SK-N-SH (cell line): ENCODE measurements around the gene CDK8.

ENCODE experiments used
- CTCF ChIP-seq: fragments of 200-600 bp; sonication (generic); IDR thresholded peaks from 2 replicates; pipeline ENCODE4 v1.6.1; 2017; ENCODE audit warnings: antibody characterized with exemption, mild to moderate bottlenecking, moderate library complexity
- FOSL2 ChIP-seq: IDR thresholded peaks from 2 replicates; pipeline ENCODE4 v1.4.0; 2012; ENCODE audit warnings: low read depth, mild to moderate bottlenecking, moderate library complexity, borderline replicate concordance
- FOXJ3 ChIP-seq: sonication (generic); formaldehyde crosslinking; IDR thresholded peaks from 2 replicates; pipeline ENCODE4 v1.5.1; 2020; ENCODE audit warnings: mild to moderate bottlenecking, missing genetic modification reagents
- FOXM1 ChIP-seq: IDR thresholded peaks from 2 replicates; pipeline ENCODE4 v1.4.0; 2012; ENCODE audit warnings: low read depth, mild to moderate bottlenecking
- POLR2AphosphoS5 ChIP-seq: IDR thresholded peaks from 2 replicates; pipeline ENCODE4 v1.6.1; 2012; ENCODE audit warnings: low read depth, low read length
- RAD21 ChIP-seq: IDR thresholded peaks from 2 replicates; pipeline ENCODE4 v1.6.1; 2012; ENCODE audit warnings: mild to moderate bottlenecking, low read length
- SMC3 ChIP-seq: IDR thresholded peaks from 2 replicates; pipeline ENCODE4 v1.6.1; 2012; ENCODE audit warnings: low read depth, low read length, improper control_type of control experiment
- YY1 ChIP-seq: IDR thresholded peaks from 2 replicates; pipeline ENCODE4 v1.4.0; 2012; ENCODE audit warnings: low read depth, mild to moderate bottlenecking
- ZBTB33 ChIP-seq: IDR thresholded peaks from 2 replicates; pipeline ENCODE4 v1.4.0; 2012; ENCODE audit warnings: low read depth, borderline replicate concordance
- TF ChIP-seq, protein P1 (sequence below): fragments of 150-350 bp; IDR thresholded peaks from 2 replicates; pipeline ENCODE4 v1.6.1; 2016; ENCODE audit warnings: mild to moderate bottlenecking, low read depth, low read length

- TF ChIP-seq FOSL2 (no peak), CTCF (no peak), RAD21 (no peak), FOXJ3 (CRISPR knock-in tag) (no peak), SMC3 (no peak), POLR2AphosphoS5 (no peak), ZBTB33 (no peak), YY1 (no peak), FOXM1 (no peak)
- TF ChIP-seq, protein P1, sequence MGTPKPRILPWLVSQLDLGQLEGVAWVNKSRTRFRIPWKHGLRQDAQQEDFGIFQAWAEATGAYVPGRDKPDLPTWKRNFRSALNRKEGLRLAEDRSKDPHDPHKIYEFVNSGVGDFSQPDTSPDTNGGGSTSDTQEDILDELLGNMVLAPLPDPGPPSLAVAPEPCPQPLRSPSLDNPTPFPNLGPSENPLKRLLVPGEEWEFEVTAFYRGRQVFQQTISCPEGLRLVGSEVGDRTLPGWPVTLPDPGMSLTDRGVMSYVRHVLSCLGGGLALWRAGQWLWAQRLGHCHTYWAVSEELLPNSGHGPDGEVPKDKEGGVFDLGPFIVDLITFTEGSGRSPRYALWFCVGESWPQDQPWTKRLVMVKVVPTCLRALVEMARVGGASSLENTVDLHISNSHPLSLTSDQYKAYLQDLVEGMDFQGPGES: no peak
Measured at GRCh38 chr13:26253262-26253786, 605 bp upstream of the CDK8 start.
